Measurements from ENCODE around the gene MMGT1. TPM values are rescaled to one million over a fixed set of nuclear protein-coding genes. Genes with fewer than 3 reads are reported as not detected.

Gene MMGT1
- total RNA-seq, 1 experiment from 2014 or later: 22.6 TPM

GRCh38 chrX:135975421-135975820 lies 1.6 kb upstream of the MMGT1 start:
- Mint-ChIP-seq H3K9me3 (peaks cover 61 to 74% of the 10 kb centered on the region in 2 experiments), H3K27ac (no peak overlapping the region), H3K4me3 (0 out of 5 replicates have a peak overlapping the region, but pooled peaks of 1 of the 2 experiments have one; percentile 76), H3K27me3 (ENCODE audit: low read depth) (no peaks in the 10 kb centered on the region), H3K4me1 (peaks cover 14 to 15% of the 10 kb centered on the region in 2 experiments; a peak in 3 of 4 replicates), H3K36me3 (ENCODE audit: insufficient read depth in 1 of 3, low read depth in 3 of 3) (peaks cover 0 to 15% (median 0%) of the 10 kb centered on the region in 3 experiments; a peak in 3 of 7 replicates)
- Histone ChIP-seq H2AFZ (ENCODE audit: low read length) (no peak overlapping the region), H2BK15ac (ENCODE audit: low read depth, low read length) (no peak overlapping the region), H2BK120ac (ENCODE audit: low read depth, low read length, poor library complexity, severe bottlenecking) (no peak overlapping the region), H4K91ac (ENCODE audit: insufficient read length, low read depth, low read length) (no peak overlapping the region), H3K27me3 (ENCODE audit: insufficient read depth, low read length) (no peaks in the 10 kb centered on the region), H3K14ac (ENCODE audit: insufficient read depth, low read length) (no peak overlapping the region), H2BK5ac (ENCODE audit: insufficient read length, low read length) (no peak overlapping the region), H3K4me1 (ENCODE audit: insufficient read depth, low read length) (no peaks in the 10 kb centered on the region), H2AK5ac (ENCODE audit: insufficient read length, low read length) (no peak overlapping the region), H3K23me2 (ENCODE audit: insufficient read length, low read depth, low read length, poor library complexity, severe bottlenecking) (peaks cover 5% of the 10 kb centered on the region), H3T11ph (ENCODE audit: low read length) (no peak overlapping the region), H3K9me3 (ENCODE audit: control insufficient read depth, low read depth, low read length) (peaks cover 9% of the 10 kb centered on the region), H3K4ac (ENCODE audit: low read depth, low read length) (no peak overlapping the region), H4K5ac (ENCODE audit: insufficient read length, low read depth, low read length) (no peak overlapping the region), H3K79me2 (ENCODE audit: insufficient read depth, low read length) (peaks cover 9% of the 10 kb centered on the region; the same call in 1 of the 2 replicates), H2BK20ac (ENCODE audit: low read depth, low read length, poor library complexity, severe bottlenecking) (no peak overlapping the region), H3K79me1 (ENCODE audit: insufficient read depth, low read depth, low read length, poor library complexity, severe bottlenecking) (no peaks in the 10 kb centered on the region), H2BK12ac (ENCODE audit: insufficient read length, low read depth, low read length) (no peak overlapping the region), H3K4me2 (ENCODE audit: insufficient read depth, insufficient read length, low read length) (no peak overlapping the region), H4K8ac (replicated peaks; ENCODE audit: insufficient read length, low read depth, low read length) (no peak overlapping the region), H3K18ac (ENCODE audit: insufficient read length, low read depth, low read length) (no peak overlapping the region), H4K20me1 (ENCODE audit: control insufficient read depth, insufficient read depth, insufficient read length) (no peaks in the 10 kb centered on the region), H3K23ac (ENCODE audit: insufficient read length, low read depth, low read length) (no peak overlapping the region), H3K56ac (ENCODE audit: insufficient read length, low read depth, low read length) (no peak overlapping the region), H3K27ac (ENCODE audit: insufficient read length, low read depth, low read length) (no peak overlapping the region), H3K9ac (ENCODE audit: extremely low read depth, insufficient read length, low read length) (no peak overlapping the region)
- DNase-seq: no peak
- no CpG with 5 or more reads among the region's 1 CpG for WGBS (ENCODE audit: extremely low coverage, insufficient read length, low lambda C conversion rate)
- no peak for TF ChIP-seq CTCF (conservative IDR thresholded peaks at IDR 0.05)

Data from H9 (cell line).